Measurements from ENCODE around the gene ZNF277.

The ZNF277 gene

DNA sequence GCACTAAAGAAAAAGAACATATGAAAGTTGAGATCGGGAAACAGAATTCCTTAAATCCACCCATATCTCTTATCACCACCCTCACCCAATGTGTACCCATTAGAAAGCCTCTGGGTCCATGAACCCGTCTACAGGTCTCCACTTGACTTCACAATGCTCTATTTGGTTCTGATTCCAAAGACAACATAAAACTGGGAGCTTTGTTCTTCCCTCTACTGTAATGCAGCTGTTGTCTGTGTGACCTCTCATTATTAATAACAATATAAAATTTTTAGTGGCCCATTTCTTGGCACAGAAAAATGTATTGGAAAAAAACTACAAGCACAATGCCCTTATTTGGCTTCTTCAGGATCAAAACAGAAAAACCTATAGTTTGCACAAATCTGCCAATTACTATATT is 30.3 kb upstream of the ZNF277 start:
- Mint-ChIP-seq H3K4me1 (no peaks in the 10 kb centered on the region), H3K27ac (no peak overlapping the region), H3K27me3 (peaks cover 15% of the 10 kb centered on the region), H3K36me3 (no peaks in the 10 kb centered on the region), H3K4me3 (no peak overlapping the region), H3K9me3 (no peaks in the 10 kb centered on the region)

DNA sequence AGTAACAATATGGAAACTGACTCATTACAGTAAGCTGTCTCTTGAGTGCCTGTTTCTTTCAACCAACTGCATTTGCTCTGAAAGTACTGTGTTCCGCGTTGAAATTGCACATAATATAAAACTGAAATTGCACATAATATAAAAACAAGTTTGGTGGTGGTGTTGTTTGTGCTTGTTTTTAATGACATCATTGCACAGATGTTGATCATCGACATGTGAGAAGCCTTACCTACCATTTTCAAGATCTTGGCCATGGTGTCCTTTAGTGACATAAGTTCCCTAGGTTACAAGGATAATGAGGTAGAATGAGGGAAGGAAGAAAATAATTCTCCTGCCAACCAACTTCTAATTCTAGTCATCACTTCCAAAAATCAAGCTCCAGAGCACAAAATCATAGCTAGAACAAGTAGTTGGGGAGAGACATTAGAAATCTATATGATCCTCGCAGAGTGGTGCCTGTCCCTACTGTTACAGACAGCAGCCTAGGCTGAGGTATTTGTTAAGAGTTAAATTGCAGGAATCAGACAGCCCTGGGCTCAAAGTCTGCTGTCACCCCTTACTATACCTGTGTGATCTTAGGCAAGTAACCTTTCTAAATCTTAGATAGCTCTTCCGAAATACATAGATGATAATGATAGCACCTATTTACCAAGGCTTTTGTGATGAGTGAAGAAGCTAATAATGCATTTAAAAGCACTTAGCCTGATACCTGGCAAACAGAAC is 29.6 kb upstream of the ZNF277 start:
- H3K27me3 Mint-ChIP-seq, result peaks cover 13% of the 10 kb centered on the region
- no peaks in the 10 kb centered on the region for H3K36me3 Mint-ChIP-seq
- H3K27ac Mint-ChIP-seq, result no peak overlapping the region
- H3K4me3 Mint-ChIP-seq, result no peak overlapping the region
- H3K4me1 Mint-ChIP-seq, result no peaks in the 10 kb centered on the region
- H3K9me3 Mint-ChIP-seq, result no peaks in the 10 kb centered on the region

DNA sequence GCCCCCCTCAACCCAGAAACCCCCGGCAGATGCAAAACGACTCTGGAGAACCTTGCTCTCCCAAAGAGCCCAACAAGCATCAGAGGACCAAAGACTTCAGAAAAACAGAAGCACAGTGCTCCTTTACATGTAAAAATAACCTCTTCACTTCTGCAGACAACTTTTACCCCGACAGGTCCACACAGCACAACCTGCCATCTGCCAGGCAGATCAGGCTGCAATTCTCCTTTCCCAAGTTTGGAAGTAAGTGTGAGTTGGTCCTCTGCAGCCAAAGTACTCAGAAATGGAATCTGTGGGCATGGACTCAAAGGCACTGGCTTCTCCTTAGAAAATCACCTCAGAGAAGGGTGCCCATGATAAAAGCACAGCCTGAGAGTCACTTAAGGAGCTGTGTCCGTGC is 26.3 kb upstream of the ZNF277 start:
- no peaks in the 10 kb centered on the region for H3K9me3 Mint-ChIP-seq
- H3K27ac Mint-ChIP-seq, result no peak overlapping the region
- no peaks in the 10 kb centered on the region for H3K36me3 Mint-ChIP-seq
- no peaks in the 10 kb centered on the region for H3K4me1 Mint-ChIP-seq
- H3K4me3 Mint-ChIP-seq, result no peak overlapping the region
- peaks cover 5% of the 10 kb centered on the region for H3K27me3 Mint-ChIP-seq

GRCh38 chr7:112182749-112183148 is 23.7 kb upstream of the ZNF277 start:
- no peak overlapping the region for H3K27ac Mint-ChIP-seq
- H3K36me3 Mint-ChIP-seq, result no peaks in the 10 kb centered on the region
- peaks cover 5% of the 10 kb centered on the region for H3K27me3 Mint-ChIP-seq
- H3K4me1 Mint-ChIP-seq, result no peaks in the 10 kb centered on the region
- H3K4me3 Mint-ChIP-seq, result no peak overlapping the region
- H3K9me3 Mint-ChIP-seq, result no peaks in the 10 kb centered on the region

- Mint-ChIP-seq H3K36me3 (no peaks in the 10 kb centered on the region), H3K4me3 (no peak overlapping the region), H3K4me1 (no peaks in the 10 kb centered on the region), H3K27ac (no peak overlapping the region), H3K9me3 (no peaks in the 10 kb centered on the region), H3K27me3 (peaks cover 3% of the 10 kb centered on the region)
These were observed 23.2 kb upstream of the ZNF277 start for GRCh38 chr7:112183266-112183665.

DNA sequence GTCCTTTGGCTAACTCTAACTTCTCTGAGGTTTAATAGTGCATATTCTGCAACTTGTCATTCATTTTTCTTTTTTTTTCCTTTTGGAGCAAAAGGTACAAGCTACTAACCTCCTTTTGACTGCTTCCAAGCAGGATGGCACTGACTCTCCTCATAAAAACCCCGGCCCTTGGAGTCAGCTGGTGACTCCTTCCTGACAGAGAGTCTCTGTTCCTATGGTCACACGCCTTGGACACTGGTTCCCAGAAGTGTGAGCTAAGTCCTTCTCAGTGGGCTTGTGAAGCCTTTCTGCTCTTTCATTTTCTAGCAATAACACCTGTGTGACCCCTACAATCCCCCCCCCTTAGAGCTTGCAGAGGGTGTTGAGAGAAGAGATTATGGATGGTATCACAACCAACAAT is 22.0 kb upstream of the ZNF277 start:
- no peaks in the 10 kb centered on the region for H3K9me3 Mint-ChIP-seq
- peaks cover 1% of the 10 kb centered on the region for H3K27me3 Mint-ChIP-seq
- no peaks in the 10 kb centered on the region for H3K36me3 Mint-ChIP-seq
- H3K27ac Mint-ChIP-seq, result no peak overlapping the region
- H3K4me3 Mint-ChIP-seq, result no peak overlapping the region
- H3K4me1 Mint-ChIP-seq, result no peaks in the 10 kb centered on the region

GRCh38 chr7:112185005-112185834 is 21.3 kb upstream of the ZNF277 start:
- Mint-ChIP-seq H3K4me3 (no peak overlapping the region), H3K27ac (no peak overlapping the region), H3K4me1 (no peaks in the 10 kb centered on the region), H3K9me3 (no peaks in the 10 kb centered on the region), H3K36me3 (no peaks in the 10 kb centered on the region), H3K27me3 (peaks cover 6% of the 10 kb centered on the region)

DNA sequence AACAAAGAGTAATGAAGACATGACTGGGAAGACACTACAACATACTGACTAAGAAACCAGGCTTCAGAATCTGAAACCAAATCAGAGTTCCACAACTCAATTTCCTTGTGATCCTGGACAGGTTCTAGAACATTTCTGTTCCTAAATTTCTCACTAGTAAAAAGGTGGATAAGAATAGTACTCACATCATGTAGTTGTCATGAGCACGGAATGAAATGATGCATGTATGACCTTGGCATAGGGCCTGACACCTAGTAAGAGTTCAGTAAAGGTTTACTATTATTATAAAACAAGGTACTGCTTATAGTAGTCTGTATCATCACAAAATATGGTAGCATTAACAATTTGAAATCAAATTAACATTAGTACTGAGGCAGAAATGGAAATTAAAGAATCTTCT is 20.2 kb upstream of the ZNF277 start:
- Mint-ChIP-seq H3K4me3 (no peak overlapping the region), H3K36me3 (no peaks in the 10 kb centered on the region), H3K9me3 (no peaks in the 10 kb centered on the region), H3K27ac (no peak overlapping the region), H3K4me1 (no peaks in the 10 kb centered on the region), H3K27me3 (peaks cover 5% of the 10 kb centered on the region)

- Mint-ChIP-seq H3K27me3 (peaks cover 5% of the 10 kb centered on the region), H3K4me1 (no peaks in the 10 kb centered on the region), H3K9me3 (no peaks in the 10 kb centered on the region), H3K36me3 (no peaks in the 10 kb centered on the region), H3K27ac (no peak overlapping the region), H3K4me3 (no peak overlapping the region)
These were observed 18.2 kb upstream of the ZNF277 start for GRCh38 chr7:112188257-112188656.

DNA sequence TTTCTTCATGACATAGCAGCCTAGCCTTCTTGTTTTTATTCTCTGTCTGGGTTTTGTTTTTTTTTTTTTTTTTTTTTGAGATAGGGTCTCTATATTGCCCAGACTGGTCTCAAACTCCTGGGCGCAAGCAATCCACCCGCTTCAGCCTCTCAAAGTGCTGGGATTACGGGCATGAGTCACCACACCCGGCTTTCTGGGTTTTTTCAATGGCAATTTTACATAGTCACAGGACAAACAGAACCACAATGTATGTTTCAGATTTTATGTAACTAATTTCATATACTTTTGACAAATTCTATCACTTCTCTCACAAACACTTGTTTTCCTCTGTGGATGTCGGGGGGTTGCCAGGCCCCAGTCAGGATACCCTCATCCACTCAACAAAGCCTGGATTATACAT is 16.8 kb upstream of the ZNF277 start:
- H3K36me3 Mint-ChIP-seq, result no peaks in the 10 kb centered on the region
- H3K4me1 Mint-ChIP-seq, result no peaks in the 10 kb centered on the region
- H3K27me3 Mint-ChIP-seq, result peaks cover 13% of the 10 kb centered on the region
- no peak overlapping the region for H3K4me3 Mint-ChIP-seq
- H3K9me3 Mint-ChIP-seq, result no peaks in the 10 kb centered on the region
- no peak overlapping the region for H3K27ac Mint-ChIP-seq

DNA sequence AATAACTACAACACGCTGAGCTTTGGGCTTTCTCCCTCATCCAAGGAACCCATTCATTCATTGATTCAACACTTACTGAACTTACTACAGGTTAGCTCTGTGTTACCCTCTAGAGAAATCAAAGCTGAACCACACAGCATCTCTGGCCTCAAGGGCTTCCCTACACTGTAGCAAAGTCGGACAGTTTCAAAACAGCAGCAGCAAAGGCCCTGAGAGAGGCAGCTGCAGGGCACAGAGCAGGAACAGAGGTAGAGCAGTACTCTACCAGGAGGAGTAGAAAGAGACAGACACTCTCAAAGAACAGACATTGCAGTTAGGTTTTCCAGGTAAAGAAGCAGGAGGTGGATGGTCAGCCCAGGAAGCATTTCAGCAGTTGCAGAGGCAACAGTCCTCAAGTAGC is 16.4 kb upstream of the ZNF277 start:
- no peaks in the 10 kb centered on the region for H3K4me1 Mint-ChIP-seq
- no peak overlapping the region for H3K27ac Mint-ChIP-seq
- H3K4me3 Mint-ChIP-seq, result no peak overlapping the region
- peaks cover 13% of the 10 kb centered on the region for H3K27me3 Mint-ChIP-seq
- H3K9me3 Mint-ChIP-seq, result no peaks in the 10 kb centered on the region
- no peaks in the 10 kb centered on the region for H3K36me3 Mint-ChIP-seq

DNA sequence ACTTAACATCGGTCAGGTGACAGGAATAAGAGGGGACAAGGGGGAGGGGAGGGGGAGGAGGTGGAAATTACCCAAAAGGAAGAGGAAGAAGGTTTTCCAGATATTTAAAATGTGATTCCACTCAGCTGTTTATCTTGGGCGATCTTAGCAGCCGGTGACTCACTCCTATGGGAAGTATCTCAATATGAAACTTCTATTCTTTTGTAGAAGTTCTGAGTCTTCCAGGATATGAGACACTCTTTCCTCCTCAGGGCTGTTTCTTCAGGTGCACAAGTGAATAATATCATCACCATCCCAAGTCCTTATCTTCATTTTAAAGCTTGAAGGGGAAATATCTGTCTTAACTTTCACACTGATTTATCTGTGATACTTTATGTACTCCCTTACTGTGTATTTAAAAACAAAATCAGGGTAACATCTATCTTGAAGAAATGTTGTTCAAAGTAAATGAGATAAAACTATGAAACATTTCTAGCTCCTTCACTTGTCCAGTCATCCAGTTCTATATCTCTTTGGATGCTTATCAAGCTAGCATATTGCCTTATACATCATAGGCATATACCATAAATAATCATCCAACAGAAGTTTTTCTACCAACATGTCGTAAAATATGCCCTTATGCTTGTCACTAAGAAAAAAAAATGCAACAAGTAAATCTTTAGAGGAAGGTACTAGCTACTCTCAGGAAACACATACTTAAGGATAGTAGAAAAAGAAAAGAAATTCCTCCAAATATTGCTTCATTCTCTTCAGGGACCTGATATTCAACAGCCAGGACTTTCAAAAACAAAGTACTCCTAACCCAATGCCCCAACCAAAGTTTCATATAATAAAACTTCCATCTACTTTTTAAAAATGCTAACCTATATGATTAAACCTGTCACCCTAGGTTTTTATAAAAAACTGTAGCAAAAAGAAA is 14.0 kb upstream of the ZNF277 start:
- no peaks in the 10 kb centered on the region for H3K9me3 Mint-ChIP-seq
- no peak overlapping the region for H3K27ac Mint-ChIP-seq
- H3K36me3 Mint-ChIP-seq, result no peaks in the 10 kb centered on the region
- no peak overlapping the region for H3K4me3 Mint-ChIP-seq
- peaks cover 23% of the 10 kb centered on the region for H3K27me3 Mint-ChIP-seq
- H3K4me1 Mint-ChIP-seq, result no peaks in the 10 kb centered on the region

DNA sequence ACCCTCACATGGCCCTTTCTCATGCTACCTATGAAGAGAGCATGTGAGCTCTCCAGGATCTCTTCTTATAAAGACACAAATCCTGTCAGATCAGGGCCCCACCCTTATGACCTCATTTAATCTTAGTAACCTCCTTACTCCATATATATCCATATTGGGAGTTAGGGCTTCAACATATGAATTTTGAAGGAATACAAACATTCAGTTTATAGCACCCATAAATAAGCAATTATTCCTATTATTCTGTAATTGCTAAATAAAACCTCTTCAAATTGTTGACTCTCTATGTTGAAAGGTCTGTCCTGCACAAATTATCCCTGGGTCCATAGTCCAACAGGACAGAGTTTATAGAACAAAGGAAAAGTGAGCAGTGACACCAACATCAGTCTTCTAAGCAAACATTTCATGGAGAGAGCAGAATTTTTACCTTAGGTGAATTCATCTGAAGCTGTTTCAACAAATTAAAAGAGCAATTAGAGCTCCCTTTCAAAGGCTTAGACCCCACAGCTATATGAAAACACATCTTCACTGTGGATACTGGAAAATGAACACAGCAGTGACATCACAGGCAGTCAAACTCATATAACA is 12.5 kb upstream of the ZNF277 start:
- no peak overlapping the region for H3K4me3 Mint-ChIP-seq
- no peaks in the 10 kb centered on the region for H3K9me3 Mint-ChIP-seq
- peaks cover 33% of the 10 kb centered on the region for H3K27me3 Mint-ChIP-seq
- H3K4me1 Mint-ChIP-seq, result no peaks in the 10 kb centered on the region
- H3K36me3 Mint-ChIP-seq, result no peaks in the 10 kb centered on the region
- H3K27ac Mint-ChIP-seq, result no peak overlapping the region

DNA sequence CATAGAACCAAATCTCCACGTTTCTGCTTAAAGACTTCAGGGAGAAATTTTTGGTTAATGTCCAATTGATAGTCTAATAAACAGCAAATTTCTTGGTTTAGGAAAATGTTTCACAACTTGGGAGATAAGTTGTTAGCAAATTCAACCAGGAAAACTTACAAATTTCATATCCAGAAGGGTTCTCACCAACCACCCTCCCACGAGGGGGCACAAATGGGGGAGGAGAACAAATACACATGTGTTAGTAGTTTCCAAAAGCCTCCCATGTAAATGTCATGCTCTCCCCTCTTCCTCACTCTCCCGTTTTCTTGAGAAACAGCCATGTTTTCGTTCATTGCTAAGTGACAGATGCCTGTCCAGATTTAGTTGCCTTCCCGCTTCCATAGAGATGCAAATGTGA is 10.8 kb upstream of the ZNF277 start:
- no peaks in the 10 kb centered on the region for H3K9me3 Mint-ChIP-seq
- H3K27me3 Mint-ChIP-seq, result peaks cover 37% of the 10 kb centered on the region
- no peak overlapping the region for H3K27ac Mint-ChIP-seq
- no peaks in the 10 kb centered on the region for H3K36me3 Mint-ChIP-seq
- no peaks in the 10 kb centered on the region for H3K4me1 Mint-ChIP-seq
- H3K4me3 Mint-ChIP-seq, result no peak overlapping the region

DNA sequence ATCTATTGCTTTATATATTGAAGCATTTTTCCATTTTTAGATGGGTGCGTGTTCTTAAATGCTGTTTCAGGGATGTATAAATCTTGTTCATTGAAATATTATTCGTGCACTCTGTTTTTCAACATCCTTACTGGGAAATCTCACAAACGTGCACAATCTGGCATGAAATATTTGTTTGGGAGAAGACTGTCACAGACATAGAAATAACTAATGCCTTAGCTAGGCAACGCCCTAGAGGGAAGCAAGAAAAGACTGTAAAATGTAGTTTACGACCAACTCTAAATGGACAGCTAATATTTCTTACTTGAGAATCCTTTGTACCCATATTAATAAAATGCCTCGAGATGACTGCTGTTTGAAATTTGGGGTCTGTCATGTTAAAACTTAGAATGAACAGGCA is 9.2 kb upstream of the ZNF277 start:
- Mint-ChIP-seq H3K27ac (no peak overlapping the region), H3K4me3 (no peak overlapping the region), H3K9me3 (no peaks in the 10 kb centered on the region), H3K4me1 (no peaks in the 10 kb centered on the region), H3K27me3 (peaks cover 50% of the 10 kb centered on the region), H3K36me3 (no peaks in the 10 kb centered on the region)
